ENCODE measurements around the gene TGFBR2.

GRCh38 chr3:30665539-30665938 lies 59.1 kb downstream of the TGFBR2 start:
- TF ChIP-seq CTCF (conservative IDR thresholded peaks at IDR 0.05; ENCODE audit: low read depth, low read length): no peak
- no peak for TF ChIP-seq EZH2 (IDR thresholded peaks at IDR 0.05; ENCODE audit: borderline replicate concordance, low read depth, low read length, poor library complexity, severe bottlenecking)
